MM.1S (cell line): ENCODE results near the gene TTF2.

Source experiments
- EZH2 ChIP-seq: fragments of 300-600 bp; sonication (generic); optimal IDR thresholded peaks from 2 replicates; pipeline ENCODE3; 2017; ENCODE audit warnings: low read depth, mild to moderate bottlenecking, antibody characterized with exemption, low read length, mixed read lengths
- EZH2phosphoT487 ChIP-seq: fragments of 300-600 bp; sonication (generic); IDR thresholded peaks from 2 replicates; pipeline ENCODE4 v1.6.1; 2018; ENCODE audit warnings: antibody characterized with exemption, low read length
- TF ChIP-seq, protein P1 (sequence below): fragments of 300-600 bp; sonication (generic); IDR thresholded peaks from 2 replicates; pipeline ENCODE4 v1.5.1; 2016; ENCODE audit warnings: antibody characterized with exemption, low read length, mixed read lengths

DNA sequence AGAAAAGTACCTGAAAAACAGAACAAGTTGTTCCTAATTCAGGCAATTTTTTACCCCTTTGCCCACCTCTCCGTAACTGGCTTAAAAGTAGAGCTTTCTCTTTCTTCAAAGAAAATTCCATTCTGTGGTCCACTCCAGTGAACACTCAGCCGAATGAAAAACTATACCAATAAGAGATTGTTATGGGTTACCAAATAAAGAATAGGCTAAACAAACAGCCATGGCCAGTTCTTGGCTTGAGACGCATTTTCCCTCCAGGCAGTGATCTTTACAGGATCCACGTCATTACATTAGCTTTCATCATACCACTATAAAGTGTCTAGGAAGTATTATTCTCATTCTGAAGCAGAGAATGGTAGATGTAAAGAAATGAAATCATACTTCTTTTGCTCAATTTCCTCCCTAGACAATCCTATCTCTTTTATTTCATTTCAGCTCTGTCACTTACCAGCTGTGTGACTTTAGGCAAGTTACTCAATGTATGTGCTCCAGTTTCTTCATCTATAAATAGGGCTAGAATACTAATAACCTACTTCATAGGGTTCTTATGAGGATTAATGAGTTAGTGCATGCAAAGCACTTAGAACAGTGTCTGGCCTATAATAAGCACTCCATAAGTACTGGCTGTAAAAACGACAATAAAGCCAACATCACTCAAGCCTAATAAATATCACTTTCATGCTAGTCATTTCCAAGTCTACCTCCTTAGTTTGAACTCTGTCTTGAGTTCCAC, 87.9 kb downstream of the TTF2 start:
- TF ChIP-seq, protein P1, sequence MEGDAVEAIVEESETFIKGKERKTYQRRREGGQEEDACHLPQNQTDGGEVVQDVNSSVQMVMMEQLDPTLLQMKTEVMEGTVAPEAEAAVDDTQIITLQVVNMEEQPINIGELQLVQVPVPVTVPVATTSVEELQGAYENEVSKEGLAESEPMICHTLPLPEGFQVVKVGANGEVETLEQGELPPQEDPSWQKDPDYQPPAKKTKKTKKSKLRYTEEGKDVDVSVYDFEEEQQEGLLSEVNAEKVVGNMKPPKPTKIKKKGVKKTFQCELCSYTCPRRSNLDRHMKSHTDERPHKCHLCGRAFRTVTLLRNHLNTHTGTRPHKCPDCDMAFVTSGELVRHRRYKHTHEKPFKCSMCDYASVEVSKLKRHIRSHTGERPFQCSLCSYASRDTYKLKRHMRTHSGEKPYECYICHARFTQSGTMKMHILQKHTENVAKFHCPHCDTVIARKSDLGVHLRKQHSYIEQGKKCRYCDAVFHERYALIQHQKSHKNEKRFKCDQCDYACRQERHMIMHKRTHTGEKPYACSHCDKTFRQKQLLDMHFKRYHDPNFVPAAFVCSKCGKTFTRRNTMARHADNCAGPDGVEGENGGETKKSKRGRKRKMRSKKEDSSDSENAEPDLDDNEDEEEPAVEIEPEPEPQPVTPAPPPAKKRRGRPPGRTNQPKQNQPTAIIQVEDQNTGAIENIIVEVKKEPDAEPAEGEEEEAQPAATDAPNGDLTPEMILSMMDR, result no peak
- TF ChIP-seq EZH2 (no peak), EZH2phosphoT487 (no peak)
